Thyroid gland (tissue), 4 donors: Measurements from ENCODE around the gene ACBD6. TPM values are rescaled to one million over a fixed set of nuclear protein-coding genes. Genes with fewer than 3 reads are reported as not detected.
"Not testable (repeated sequence)": the region's sequence is repeated elsewhere in the genome, so short reads cannot be mapped to it uniquely, and the experiment has no call there.

Experiments used
- DNase-seq, 2 donors: peaks; one replicate each; pipeline ENCODE4 v3.0.0-alpha.2; 2019
- H3K27ac ChIP-seq, 3 donors: fragments of 200-600 bp; sonication (generic); 1 replicate in 2 of 3; 2 replicates in 1 of 3; pipeline ENCODE4 v1.5.1; 2016 to 2019; ENCODE audit warnings: mild to moderate bottlenecking in 1 of 3, moderate library complexity in 1 of 3
- H3K27me3 ChIP-seq: fragments of 200-600 bp; sonication (generic); one replicate; pipeline ENCODE4 v1.5.1; 2019
- H3K36me3 ChIP-seq, 2 donors: fragments of 200-600 bp; sonication (generic); one replicate each; pipeline ENCODE4 v1.5.1; 2016 to 2019
- H3K4me1 ChIP-seq, 2 donors: fragments of 200-600 bp; sonication (generic); one replicate each; pipeline ENCODE4 v1.5.1; 2017 to 2019
- H3K4me3 ChIP-seq, 3 donors: fragments of 200-600 bp; sonication (generic); replicated peaks in 1 of 3; 1 replicate in 2 of 3; 2 replicates in 1 of 3; pipeline ENCODE4 v1.5.1; 2016; ENCODE audit warnings: mild to moderate bottlenecking in 1 of 3
- H3K9me3 ChIP-seq: fragments of 200-600 bp; sonication (generic); one replicate; pipeline ENCODE4 v1.5.1; 2017
- POLR2A ChIP-seq, 2 donors: fragments of 450-650 bp; IDR thresholded peaks; one replicate each; pipeline ENCODE4 v1.6.1; 2017; ENCODE audit warnings: antibody characterized with exemption in 2 of 2, mild to moderate bottlenecking in 2 of 2, moderate library complexity in 1 of 2
- WGBS, 2 donors: methylation state at CpG; one replicate each; pipeline ENCODE4 v1.1.5; 2017; 5-methylcytosine and 5-hydroxymethylcytosine counted together
- intact Hi-C: fragments of 100-400 bp; cut with DNase I; formaldehyde crosslinking; loops from one replicate; pipeline ENCODE4 v1.15.1; 2023
- total RNA-seq, 4 donors: library from RNA; depleted of rRNA; stranded (reverse); fragments of >200 nt; gene quantifications; one replicate each; pipeline ENCODE4 v1.2.3, GENCODE V29; 2016
- TF ChIP-seq, protein P1 (sequence below), 6 experiments: fragments of 200-600 bp in 3 of 6; fragments of 450-650 bp in 3 of 6; sonication (generic) in 3 of 6; IDR thresholded peaks; one replicate each; pipeline ENCODE4 v1.5.1; 2016 to 2019; ENCODE audit warnings: antibody characterized with exemption in 6 of 6, mild to moderate bottlenecking in 2 of 6, inconsistent platforms in 1 of 6, moderate library complexity in 1 of 6

The ACBD6 gene
- total RNA-seq, 4 donors from 2014 or later: 52.6 to 66.5 (median 57.2) TPM

DNA sequence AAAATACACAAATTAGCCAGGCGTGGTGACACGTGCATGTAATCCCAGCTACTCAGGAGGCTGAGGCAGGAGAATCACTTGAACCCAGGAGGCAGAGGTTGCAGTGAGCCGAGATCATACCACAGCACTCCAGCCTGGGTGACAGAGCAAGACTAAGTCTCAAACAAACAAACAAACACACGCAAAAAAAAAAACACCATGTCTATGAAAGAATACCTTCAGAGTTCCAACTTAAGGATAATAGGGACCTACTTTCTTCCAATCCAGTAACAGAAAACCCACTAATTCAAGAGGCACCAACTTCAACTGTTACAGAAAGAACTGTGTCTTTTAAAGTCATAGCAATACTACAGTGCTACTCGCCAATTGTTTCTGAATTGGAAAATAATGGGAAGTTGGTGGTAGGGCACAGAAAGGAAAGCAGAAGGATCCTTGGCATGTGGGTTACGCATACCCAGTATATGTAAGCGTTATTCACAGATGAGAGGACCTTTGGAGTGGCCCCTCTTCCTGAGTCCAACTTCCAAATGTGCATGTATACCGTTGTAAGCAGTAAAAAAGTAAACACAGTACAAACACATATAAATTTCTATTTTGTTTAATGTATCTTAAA lies 87.0 kb downstream of the ACBD6 start:
- Histone ChIP-seq H3K36me3 (no peaks in the 10 kb centered on the region), H3K27ac (no peak overlapping the region), H3K27me3 (no peaks in the 10 kb centered on the region), H3K4me1 (no peaks in the 10 kb centered on the region), H3K4me3 (no peak overlapping the region), H3K9me3 (no peaks in the 10 kb centered on the region)
- DNase-seq: no peak
- TF ChIP-seq, protein P1, sequence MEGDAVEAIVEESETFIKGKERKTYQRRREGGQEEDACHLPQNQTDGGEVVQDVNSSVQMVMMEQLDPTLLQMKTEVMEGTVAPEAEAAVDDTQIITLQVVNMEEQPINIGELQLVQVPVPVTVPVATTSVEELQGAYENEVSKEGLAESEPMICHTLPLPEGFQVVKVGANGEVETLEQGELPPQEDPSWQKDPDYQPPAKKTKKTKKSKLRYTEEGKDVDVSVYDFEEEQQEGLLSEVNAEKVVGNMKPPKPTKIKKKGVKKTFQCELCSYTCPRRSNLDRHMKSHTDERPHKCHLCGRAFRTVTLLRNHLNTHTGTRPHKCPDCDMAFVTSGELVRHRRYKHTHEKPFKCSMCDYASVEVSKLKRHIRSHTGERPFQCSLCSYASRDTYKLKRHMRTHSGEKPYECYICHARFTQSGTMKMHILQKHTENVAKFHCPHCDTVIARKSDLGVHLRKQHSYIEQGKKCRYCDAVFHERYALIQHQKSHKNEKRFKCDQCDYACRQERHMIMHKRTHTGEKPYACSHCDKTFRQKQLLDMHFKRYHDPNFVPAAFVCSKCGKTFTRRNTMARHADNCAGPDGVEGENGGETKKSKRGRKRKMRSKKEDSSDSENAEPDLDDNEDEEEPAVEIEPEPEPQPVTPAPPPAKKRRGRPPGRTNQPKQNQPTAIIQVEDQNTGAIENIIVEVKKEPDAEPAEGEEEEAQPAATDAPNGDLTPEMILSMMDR (IDR thresholded peaks at IDR 0.05): no peak
- TF ChIP-seq POLR2A (IDR thresholded peaks at IDR 0.05): no peak
- WGBS, 2 donors: 94% methylated on average over 8 of the region's 8 CpGs
- intact Hi-C loops: loop anchor here (5.0 kb wide), 1 partner anchor 168 kb away; no protein-coding TSS in a partner anchor

DNA sequence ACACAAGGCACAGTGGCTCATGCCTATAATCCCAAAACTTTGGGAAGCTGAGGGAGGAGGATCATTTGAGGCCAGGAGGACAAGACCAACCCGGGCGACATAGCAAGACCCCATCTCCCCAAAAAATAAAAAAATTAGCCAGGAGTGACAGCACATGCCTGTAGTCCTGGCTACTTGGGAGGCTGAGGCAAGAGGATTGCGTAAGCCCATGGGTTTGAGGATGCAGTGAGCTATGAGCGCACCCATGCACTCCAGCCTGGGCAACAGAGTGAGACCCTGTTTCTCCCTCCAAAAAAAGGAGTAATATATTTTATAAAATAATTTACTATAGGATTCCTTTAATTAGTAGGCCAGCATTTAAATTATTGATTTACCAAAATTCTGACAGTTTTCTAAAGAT lies 89.8 kb downstream of the ACBD6 start:
- no peak overlapping the region for H3K4me3 ChIP-seq
- intact Hi-C loops: no loop called here
- WGBS, 2 donors: 96 to 98% methylated on average over 4 of the region's 4 CpGs
- no peaks in the 10 kb centered on the region for H3K9me3 ChIP-seq
- no peaks in the 10 kb centered on the region for H3K36me3 ChIP-seq
- no peaks in the 10 kb centered on the region for H3K27me3 ChIP-seq
- H3K27ac ChIP-seq: no peak overlapping the region
- no peak for DNase-seq
- no peak for TF ChIP-seq POLR2A (IDR thresholded peaks at IDR 0.05)
- TF ChIP-seq, protein P1 (IDR thresholded peaks at IDR 0.05): no peak
- H3K4me1 ChIP-seq: no peaks in the 10 kb centered on the region

DNA sequence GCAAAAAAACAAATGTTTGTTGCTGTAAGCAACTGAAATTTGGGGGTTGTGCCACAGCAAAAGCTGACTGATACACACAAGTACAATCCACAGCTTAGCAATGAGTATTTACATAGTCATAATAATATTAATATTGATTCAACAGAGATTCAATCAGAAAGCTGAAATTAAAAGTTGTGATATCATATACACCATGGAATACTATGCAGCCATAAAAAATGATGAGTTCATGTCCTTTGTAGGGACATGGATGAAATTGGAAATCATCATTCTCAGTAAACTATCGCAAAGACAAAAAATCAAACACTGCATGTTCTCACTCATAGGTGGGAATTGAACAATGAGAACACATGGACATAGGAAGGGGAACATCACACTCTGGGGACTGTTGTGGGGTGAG lies 94.2 kb downstream of the ACBD6 start:
- H3K27ac ChIP-seq, H3K27me3 ChIP-seq, DNase-seq, H3K9me3 ChIP-seq, H3K4me1 ChIP-seq, H3K4me3 ChIP-seq, H3K36me3 ChIP-seq, intact Hi-C loops: not testable (repeated sequence)
- 100% methylated on average over 1 of the region's 1 CpG for WGBS, 2 donors

DNA sequence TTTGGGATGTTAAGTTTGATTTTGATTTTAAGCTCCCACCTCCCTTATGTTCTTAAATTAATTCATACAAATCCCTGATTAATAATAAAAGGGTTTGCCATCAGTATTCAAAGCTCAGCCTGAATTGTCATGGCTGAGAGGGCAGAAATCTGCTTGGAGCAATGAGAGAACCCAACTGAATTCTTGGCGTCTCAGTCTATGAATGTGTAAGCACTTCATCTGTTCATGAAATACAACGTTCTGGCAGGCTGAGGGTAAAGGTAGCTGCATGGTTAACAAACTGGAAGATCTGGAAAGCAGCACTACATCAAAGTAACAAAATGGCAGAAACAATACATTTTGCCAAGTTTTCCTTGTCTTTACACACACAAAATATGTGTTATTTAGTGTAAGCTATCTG lies 95.3 kb downstream of the ACBD6 start:
- TF ChIP-seq, protein P1 (IDR thresholded peaks at IDR 0.05): no peak
- no peak for TF ChIP-seq POLR2A (IDR thresholded peaks at IDR 0.05)
- no peaks in the 10 kb centered on the region for H3K36me3 ChIP-seq
- intact Hi-C loops: no loop called here
- no peaks in the 10 kb centered on the region for H3K9me3 ChIP-seq
- no peaks in the 10 kb centered on the region for H3K27me3 ChIP-seq
- H3K4me1 ChIP-seq: no peaks in the 10 kb centered on the region
- peak in 1 of 2 donors; percentile 3 for DNase-seq
- 26 to 38% methylated on average over 2 of the region's 2 CpGs for WGBS, 2 donors
- no peak overlapping the region for H3K27ac ChIP-seq
- H3K4me3 ChIP-seq: no peak overlapping the region

DNA sequence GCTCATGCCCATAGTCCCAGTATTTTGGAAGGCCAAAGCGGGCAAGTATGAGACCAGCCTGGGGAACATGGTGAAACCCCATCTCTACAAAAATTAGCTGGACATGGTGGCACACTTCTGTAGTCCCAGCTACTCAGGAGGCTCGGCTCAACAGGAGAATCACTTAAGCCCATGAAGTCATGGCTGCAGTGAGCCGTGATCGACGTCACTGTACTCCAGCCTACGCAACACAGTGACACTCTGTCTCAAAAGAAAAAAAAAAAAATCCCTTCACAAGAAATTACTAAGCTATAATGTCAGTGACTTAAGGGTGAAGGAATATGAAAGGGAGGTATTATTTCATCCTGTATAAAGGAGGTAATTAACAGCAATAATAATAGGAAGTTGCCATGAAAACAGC lies 99.8 kb downstream of the ACBD6 start:
- TF ChIP-seq, protein P1 (IDR thresholded peaks at IDR 0.05): no peak
- TF ChIP-seq POLR2A (IDR thresholded peaks at IDR 0.05): no peak

More for the DNA sequence above, 99.8 kb downstream of the ACBD6 start:
- Histone ChIP-seq H3K4me3 (no peak overlapping the region), H3K4me1 (no peaks in the 10 kb centered on the region), H3K27ac (no peak overlapping the region), H3K36me3 (no peaks in the 10 kb centered on the region), H3K9me3 (no peaks in the 10 kb centered on the region), H3K27me3 (no peaks in the 10 kb centered on the region)
- DNase-seq: no peak
- intact Hi-C loops: no loop called here
- 81 to 82% methylated on average over 6 of the region's 6 CpGs for WGBS, 2 donors
